ENCODE data around the gene KDM4B.

Gene KDM4B

GRCh38 chr19:4984438-4984990, 15.6 kb downstream of the KDM4B start:
- no peak for DNase-seq (ENCODE audit: low spot score)

DNA sequence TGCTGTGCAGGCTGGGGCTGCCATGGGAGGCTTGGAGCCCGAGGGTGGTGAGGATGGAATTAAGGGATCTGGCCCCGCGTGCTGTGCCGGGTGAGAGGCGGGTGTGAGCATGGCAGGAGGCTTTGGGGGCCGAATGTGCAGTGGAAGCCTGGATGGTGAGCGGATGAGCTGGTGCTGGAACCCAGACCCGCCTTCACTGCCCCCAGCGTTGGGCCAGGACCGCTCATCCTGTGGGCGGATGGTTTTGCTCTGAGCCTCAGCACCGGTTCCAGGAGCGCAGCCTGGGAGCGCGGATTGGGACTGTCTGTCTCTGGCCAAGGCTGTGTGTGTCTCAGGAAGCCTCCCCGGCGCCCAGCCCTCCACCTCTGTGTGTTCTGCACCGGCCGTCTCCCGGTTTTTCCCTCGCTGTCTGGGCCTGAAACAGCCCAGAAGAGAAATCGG, 16.7 kb downstream of the KDM4B start:
- DNase-seq (ENCODE audit: low spot score), result no peak

- DNase-seq (ENCODE audit: low spot score), result no peak
Observed at GRCh38 chr19:4986056-4986455, 17.1 kb downstream of the KDM4B start.

DNA sequence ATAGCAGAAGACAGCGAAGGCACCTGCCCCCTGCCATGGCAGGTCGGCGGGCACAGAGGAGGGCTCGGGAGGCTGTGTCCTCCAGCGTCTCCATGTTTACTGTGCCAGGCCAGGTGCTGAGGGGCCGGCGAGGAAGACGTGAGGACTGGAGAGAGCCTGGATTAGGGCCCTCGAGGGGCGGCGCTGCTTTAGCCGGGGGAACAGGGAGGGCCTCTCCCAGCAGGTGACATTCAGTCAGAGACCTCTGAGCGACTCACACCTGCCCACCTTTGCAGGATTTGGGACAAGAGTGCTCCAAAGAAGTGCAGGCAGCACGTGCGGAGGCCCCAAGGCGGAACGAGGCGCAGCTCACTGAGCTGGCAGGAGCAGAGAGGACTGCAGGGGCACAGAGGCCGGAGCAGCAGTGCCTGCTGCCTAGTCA, 17.6 kb downstream of the KDM4B start:
- DNase-seq (ENCODE audit: low spot score), result no peak

- DNase-seq (ENCODE audit: low spot score), result no peak
Observed at GRCh38 chr19:4987256-4987655, 18.3 kb downstream of the KDM4B start.

DNA sequence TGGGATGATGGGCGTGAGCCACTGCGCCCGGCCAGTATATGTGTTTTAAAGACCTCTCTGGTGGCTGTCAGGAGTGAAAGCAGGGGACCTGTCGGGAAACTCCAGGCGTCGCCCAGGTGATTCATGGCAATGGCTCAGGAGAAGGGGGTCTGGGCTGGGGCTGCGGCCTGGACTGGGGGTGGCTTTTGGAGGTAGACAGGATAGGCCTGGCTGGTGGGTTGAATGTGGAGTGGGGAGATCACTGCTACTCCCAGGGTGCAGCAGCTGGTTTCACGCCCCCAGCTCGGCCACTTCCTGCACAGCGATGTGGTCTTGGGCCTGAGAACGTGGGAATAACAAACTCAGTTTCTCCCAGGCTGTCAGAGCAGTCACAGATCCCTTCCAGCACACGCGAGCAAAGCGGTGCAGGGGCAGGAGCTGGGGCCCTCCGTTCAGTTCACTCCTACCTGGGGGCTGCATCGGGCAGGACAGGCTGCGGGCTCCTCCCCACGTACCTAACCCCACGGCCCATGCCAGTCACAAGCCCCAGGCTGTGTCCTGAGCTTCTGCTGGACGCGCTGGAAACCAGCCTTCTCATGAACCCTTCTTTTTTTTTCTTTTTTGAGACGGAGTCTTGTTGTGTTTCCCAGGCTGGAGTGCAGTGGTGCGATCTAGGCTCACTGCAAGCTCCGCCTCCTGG, 18.9 kb downstream of the KDM4B start:
- no peak for DNase-seq (ENCODE audit: low spot score)

GRCh38 chr19:4988770-4989251, 19.9 kb downstream of the KDM4B start:
- DNase-seq (ENCODE audit: low spot score), result no peak

GRCh38 chr19:4990306-4990705, 21.4 kb downstream of the KDM4B start:
- no peak for DNase-seq (ENCODE audit: low spot score)

- DNase-seq (ENCODE audit: low spot score), result no peak
Observed at GRCh38 chr19:4991538-4991937, 22.6 kb downstream of the KDM4B start.

- DNase-seq (ENCODE audit: low spot score), result no peak
Observed at GRCh38 chr19:4991996-4992698, 23.2 kb downstream of the KDM4B start.

- DNase-seq (ENCODE audit: low spot score), result no peak
Observed at GRCh38 chr19:4993683-4994082, 24.8 kb downstream of the KDM4B start.

DNA sequence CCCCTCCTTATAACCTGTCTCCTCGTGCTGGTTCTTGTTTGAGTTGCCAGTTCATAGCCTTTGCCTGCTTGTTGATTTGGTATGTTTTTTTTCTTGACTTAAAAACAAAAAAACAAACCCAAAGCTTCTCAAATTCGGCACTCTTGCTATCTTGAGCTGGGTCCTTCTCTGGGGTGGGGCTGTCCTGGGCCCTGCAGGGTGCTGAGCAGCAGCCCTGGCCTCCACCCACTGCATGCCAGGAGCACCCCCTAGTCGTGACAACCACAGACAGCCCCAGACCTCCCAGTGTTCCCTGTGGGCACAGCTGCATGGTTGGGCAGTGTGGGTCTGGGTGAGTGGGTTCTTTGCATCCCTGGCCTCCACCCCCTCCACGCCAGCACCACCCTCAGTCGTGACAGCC, 27.8 kb downstream of the KDM4B start:
- no peak for DNase-seq (ENCODE audit: low spot score)

DNA sequence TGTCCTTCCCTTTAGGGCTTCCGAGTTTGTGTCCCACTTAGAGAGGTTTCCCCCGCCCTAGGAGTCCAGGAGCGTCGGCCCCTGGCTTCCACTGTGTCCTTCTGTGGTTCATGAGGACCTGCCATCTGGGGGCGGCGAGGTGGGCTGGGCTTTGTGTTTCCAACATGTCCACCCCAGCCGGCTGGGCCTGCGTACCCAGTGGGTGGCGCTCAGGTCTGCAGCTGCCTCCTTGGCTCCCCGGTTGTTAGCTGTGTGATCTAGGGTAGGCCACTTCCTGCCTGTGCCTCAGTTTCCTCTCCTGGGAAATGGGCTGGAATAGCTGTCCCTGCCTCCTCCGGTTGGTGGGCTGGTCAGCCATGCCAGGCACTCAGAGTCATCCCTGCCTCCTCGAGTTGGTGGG, 28.4 kb downstream of the KDM4B start:
- DNase-seq (ENCODE audit: low spot score), result no peak

GRCh38 chr19:5000120-5000611, 31.3 kb downstream of the KDM4B start:
- no peak for DNase-seq (ENCODE audit: low spot score)

DNA sequence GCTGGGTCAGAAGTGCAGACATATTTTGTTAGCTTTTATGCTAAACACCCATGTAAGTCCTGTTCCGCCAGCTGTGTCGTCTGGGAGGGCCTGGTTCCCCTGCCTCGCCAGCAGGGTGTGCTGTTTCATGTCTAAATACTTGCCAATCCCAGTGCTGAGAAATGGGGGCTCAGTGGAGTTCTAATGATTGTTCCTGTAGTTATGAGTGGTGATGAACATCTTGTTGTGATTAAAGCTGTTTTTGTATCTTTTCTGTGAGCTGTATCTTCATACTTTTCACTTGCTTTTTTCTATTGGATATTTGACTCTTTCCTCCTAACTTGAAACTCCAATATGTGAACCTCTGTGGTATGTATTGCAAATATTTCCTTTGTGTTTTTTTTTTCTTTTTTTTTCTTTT, 32.7 kb downstream of the KDM4B start:
- DNase-seq (ENCODE audit: low spot score), result peak; percentile 70

DNA sequence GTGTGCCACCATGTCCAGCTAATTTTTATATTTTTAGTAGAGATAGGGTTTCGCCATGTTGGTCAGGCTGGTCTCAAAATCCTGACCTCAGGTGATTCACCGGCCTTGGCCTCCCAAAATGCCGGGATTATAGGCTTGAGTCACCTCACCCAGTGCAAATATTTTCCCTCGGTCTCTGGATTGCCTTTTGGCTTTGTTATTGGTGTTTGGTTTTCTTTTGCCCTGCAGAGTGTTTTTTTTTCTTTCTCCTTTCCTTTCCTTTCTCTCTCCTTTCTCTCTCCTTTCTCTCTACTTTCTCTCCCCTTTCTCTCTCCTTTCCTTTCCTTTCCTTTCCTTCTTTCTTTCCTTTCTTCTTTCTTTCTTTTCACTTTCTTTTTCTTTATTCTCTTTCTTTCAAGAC, 33.2 kb downstream of the KDM4B start:
- no peak for DNase-seq (ENCODE audit: low spot score)

GRCh38 chr19:5003781-5004180, 34.9 kb downstream of the KDM4B start:
- no peak for DNase-seq (ENCODE audit: low spot score)

DNA sequence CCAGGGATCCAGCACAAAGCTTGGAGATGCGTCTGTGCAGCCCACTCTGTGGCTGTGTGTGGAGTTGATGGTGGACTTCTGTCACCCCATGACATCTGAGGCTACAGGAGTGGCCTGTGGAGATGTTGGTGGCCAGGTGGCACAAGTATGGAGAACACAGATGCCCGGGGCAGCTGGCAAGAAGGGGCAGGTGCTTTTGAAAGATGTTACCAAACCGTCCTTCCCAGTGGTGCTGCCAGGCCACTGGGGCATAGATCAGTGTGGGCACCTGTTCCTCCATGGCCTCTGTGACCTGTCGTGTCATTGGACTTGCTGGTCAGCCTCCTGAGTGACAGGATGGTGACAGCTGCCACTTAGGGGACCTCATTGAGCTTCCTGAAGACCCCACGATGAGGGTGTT, 36.2 kb downstream of the KDM4B start:
- no peak for DNase-seq (ENCODE audit: low spot score)

DNA sequence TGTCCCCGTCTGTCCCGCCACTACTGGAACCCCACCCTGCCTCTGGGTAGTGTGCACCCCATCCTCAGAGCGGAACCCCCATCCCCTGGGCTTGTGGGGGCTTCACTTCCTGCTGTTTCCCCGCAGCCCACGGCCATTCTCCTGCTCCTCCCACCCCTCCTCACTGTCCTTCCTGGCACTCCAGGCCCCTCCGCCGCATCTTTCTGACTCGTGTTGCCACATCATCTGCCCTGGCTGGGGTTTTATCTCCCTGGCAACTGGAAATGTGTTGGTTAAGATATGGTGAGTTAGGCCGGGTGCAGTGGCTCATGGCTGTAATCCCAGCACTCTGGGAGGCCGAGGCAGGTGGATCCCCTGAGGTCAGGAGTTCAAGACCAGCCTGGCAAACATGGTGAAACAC, 37.3 kb downstream of the KDM4B start:
- no peak for DNase-seq (ENCODE audit: low spot score)

DNA sequence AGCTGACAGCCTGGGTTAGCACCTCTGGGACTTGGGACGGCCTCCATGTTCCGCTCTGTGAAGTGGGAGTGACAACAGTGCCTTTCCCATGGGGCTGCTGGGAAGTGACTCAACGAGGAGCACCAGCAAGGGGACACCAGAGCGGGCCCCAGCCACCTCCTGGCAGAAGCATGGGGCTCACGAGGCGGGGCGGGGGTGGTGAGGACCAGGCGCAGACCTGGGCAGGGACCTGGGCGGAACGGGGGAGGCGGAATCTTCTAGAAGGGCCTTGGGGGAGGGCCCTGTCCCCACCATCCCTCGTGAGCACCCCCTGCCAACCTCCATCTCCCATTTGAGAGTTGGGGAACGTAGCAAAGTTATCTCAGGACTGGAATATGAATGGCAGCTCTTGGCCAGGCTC, 37.9 kb downstream of the KDM4B start:
- DNase-seq (ENCODE audit: low spot score), result no peak

GRCh38 chr19:5011476-5012238, 42.7 kb downstream of the KDM4B start:
- no peak for DNase-seq (ENCODE audit: low spot score)

DNA sequence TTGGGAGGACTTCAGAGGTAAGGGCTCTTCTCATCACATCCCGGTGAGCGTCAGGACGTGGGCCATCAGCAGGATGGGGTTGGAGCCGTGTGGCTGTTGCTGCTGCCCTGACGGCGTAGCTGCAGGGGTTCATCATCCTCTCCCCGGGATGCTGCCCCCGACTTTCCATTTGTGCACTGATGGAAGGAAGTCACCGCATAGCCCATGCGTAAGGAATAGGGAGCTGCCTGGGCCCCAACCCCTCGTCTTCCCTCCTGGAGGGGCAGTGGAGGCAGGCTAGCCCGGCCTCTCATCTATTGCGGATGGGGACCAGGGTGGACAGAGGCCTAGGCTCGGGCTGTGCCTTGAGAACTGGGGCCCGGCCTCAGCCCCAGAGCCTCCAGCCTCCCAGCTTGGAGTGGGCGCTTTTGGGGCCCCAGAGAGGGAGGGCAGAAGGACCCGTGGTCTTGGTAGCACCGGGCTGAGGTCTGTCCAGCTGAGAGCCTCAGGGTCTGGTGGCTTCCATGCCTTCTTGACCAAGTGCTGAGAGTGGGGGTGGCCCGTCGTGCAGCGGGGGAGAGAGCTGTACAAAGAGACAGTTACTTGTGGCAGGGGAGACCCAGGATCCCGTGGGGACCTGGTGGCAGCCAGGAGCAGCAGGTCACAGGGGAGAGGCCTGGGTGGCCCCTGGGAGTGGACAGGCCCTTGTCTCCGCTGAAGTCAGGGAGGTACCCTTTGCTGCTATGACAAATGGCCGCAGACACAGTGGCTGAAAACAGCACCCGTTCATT, 44.0 kb downstream of the KDM4B start:
- no peak for DNase-seq (ENCODE audit: low spot score)

All from HuH-7 (cell line).